HL-60 (cell line): ENCODE measurements around the gene NF2.

Experiments used
- DNase-seq, 2 experiments: peaks; one replicate each; pipeline ENCODE4 v3.0.0-alpha.2; 2010 to 2020; ENCODE audit warnings: low read depth in 1 of 2, low spot score in 1 of 2
- H3K27ac ChIP-seq: fragments of 250-450 bp; sonication (Bioruptor Pico); replicated peaks from 2 replicates; pipeline ENCODE4 v1.5.1; 2020; ENCODE audit warnings: mild to moderate bottlenecking, moderate library complexity
- H3K27me3 ChIP-seq: fragments of 250-450 bp; sonication (Bioruptor Pico); 2 replicates; pipeline ENCODE4 v1.5.1; 2021; ENCODE audit warnings: mild to moderate bottlenecking, moderate library complexity; ENCODE audit not compliant: insufficient read depth, poor library complexity, severe bottlenecking
- H3K4me3 ChIP-seq: replicated peaks from 2 replicates; pipeline ENCODE4 v1.5.1; 2011; ENCODE audit warnings: mild to moderate bottlenecking, control low read depth, low read length; ENCODE audit not compliant: insufficient read depth
- GABPA ChIP-seq: IDR thresholded peaks from 2 replicates; pipeline ENCODE4 v1.6.1; 2012; ENCODE audit warnings: low read depth
- POLR2AphosphoS5 ChIP-seq: IDR thresholded peaks from 2 replicates; pipeline ENCODE4 v1.6.1; 2012; ENCODE audit warnings: low read depth
- REST ChIP-seq: IDR thresholded peaks from 2 replicates; pipeline ENCODE4 v1.6.1; 2012; ENCODE audit warnings: low read depth; ENCODE audit not compliant: insufficient replicate concordance
- SPI1 ChIP-seq: IDR thresholded peaks from 2 replicates; pipeline ENCODE4 v1.6.1; 2012; ENCODE audit warnings: low read depth, mild to moderate bottlenecking, borderline replicate concordance
- TF ChIP-seq, protein P1 (sequence below): IDR thresholded peaks from one replicate; pipeline ENCODE4 v1.5.1; 2011; ENCODE audit warnings: low read length, control low read depth, inconsistent platforms; ENCODE audit not compliant: insufficient read depth

NF2 gene

DNA sequence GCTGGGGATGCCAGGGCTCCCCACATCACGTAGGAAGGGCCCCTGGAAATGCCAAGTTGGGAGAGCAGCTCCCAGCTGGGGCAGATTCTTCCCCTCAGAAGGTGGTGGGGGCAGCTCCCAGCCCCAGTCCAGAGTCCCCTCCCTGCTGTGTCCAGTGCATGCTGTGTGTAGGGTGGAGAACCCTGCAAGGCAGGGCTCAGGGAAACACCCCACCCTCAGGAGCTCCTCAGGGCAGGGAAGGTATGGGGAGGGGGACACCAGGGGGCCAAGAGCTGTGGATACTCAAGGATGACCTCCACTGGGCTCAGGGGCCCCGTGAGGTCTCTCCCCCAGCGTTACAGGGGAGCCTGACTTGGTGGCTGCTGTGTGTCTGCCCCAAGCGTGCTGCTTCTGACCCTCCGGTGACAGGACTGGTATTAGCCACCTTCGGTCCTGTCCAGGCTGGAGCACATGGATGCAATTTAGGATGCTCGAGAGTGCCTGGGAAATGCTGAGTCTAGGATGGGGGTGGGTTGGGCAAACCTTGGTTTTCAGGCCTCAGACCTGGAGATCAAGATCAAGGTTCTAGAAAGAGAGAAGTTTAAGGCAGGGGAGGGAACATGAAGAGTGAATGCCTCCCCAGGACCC, 100.2 kb downstream of the NF2 start:
- no peak overlapping the region for H3K27ac ChIP-seq
- H3K4me3 ChIP-seq = no peak overlapping the region
- no peaks in the 10 kb centered on the region for H3K27me3 ChIP-seq
- TF ChIP-seq, protein P1, sequence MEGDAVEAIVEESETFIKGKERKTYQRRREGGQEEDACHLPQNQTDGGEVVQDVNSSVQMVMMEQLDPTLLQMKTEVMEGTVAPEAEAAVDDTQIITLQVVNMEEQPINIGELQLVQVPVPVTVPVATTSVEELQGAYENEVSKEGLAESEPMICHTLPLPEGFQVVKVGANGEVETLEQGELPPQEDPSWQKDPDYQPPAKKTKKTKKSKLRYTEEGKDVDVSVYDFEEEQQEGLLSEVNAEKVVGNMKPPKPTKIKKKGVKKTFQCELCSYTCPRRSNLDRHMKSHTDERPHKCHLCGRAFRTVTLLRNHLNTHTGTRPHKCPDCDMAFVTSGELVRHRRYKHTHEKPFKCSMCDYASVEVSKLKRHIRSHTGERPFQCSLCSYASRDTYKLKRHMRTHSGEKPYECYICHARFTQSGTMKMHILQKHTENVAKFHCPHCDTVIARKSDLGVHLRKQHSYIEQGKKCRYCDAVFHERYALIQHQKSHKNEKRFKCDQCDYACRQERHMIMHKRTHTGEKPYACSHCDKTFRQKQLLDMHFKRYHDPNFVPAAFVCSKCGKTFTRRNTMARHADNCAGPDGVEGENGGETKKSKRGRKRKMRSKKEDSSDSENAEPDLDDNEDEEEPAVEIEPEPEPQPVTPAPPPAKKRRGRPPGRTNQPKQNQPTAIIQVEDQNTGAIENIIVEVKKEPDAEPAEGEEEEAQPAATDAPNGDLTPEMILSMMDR = no peak
- TF ChIP-seq GABPA = no peak
- TF ChIP-seq SPI1 = no peak
- no peak for TF ChIP-seq REST
- TF ChIP-seq POLR2AphosphoS5 = no peak
- no peak for DNase-seq

- H3K27ac ChIP-seq = no peak overlapping the region
- DNase-seq = no peak
- H3K4me3 ChIP-seq = no peak overlapping the region
- TF ChIP-seq SPI1 = no peak
- TF ChIP-seq REST = no peak
- TF ChIP-seq, protein P1 = no peak
- no peak for TF ChIP-seq POLR2AphosphoS5
- no peak for TF ChIP-seq GABPA
- no peaks in the 10 kb centered on the region for H3K27me3 ChIP-seq
Measured at GRCh38 chr22:29704528-29705285, 101.3 kb downstream of the NF2 start.

DNA sequence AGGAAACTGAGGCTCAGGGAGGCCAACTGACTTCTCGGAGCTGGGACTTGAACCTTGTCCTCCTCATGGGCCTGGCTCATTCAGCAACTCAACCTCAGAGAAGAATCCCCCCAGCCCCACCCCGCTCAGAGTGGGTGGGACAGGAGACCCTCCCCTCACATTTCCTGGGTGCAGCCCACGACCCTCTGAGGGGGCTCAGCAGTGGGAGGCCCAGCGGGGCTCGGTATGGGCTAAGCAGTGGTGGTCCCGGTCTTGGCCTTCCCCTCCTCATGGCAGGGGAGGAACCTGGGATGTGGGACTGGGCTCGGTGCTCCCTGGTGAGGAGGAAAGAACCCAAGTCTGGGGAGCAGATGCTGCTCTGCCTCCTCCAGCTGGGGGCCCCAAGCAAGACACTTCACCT, 102.2 kb downstream of the NF2 start:
- Histone ChIP-seq H3K4me3 (no peak overlapping the region), H3K27me3 (no peaks in the 10 kb centered on the region), H3K27ac (no peak overlapping the region)
- no peak for DNase-seq
- TF ChIP-seq SPI1 (no peak), POLR2AphosphoS5 (no peak), GABPA (no peak), REST (no peak)
- TF ChIP-seq, protein P1 = no peak
